Adipocyte (in vitro differentiated cells): ENCODE results near the gene CCDC158.
A peak's percentile ranks its signal among the peaks of the same experiment; 100 is the strongest.

Source experiments
- DNase-seq: peaks from one replicate; pipeline ENCODE4 v3.0.0-alpha.2; 2015; ENCODE audit warnings: low read depth
- H3K27me3 ChIP-seq: replicated peaks from 2 replicates; pipeline ENCODE4 v1.7.0; 2013; ENCODE audit warnings: mild to moderate bottlenecking, low read length, moderate library complexity; ENCODE audit not compliant: control insufficient read depth, insufficient read depth
- H3K36me3 ChIP-seq: 2 replicates; pipeline ENCODE4 v1.7.0; 2013; ENCODE audit warnings: low read length, mild to moderate bottlenecking, moderate library complexity; ENCODE audit not compliant: control insufficient read depth, insufficient read depth, severe bottlenecking
- H3K4me1 ChIP-seq: 2 replicates; pipeline ENCODE4 v1.7.0; 2013; ENCODE audit warnings: mild to moderate bottlenecking, low read length, moderate library complexity; ENCODE audit not compliant: control insufficient read depth, insufficient read depth
- H3K4me3 ChIP-seq: 2 replicates; pipeline ENCODE4 v1.7.0; 2013; ENCODE audit warnings: mild to moderate bottlenecking, low read length, moderate library complexity
- H3K9ac ChIP-seq: 2 replicates; pipeline ENCODE4 v1.7.0; 2013; ENCODE audit warnings: mild to moderate bottlenecking, low read length, moderate library complexity
- H3K9me3 ChIP-seq: 2 replicates; pipeline ENCODE4 v1.7.0; 2013; ENCODE audit warnings: mild to moderate bottlenecking, low read length, moderate library complexity; ENCODE audit not compliant: control insufficient read depth

The CCDC158 gene

GRCh38 chr4:76383001-76383400 lies 37.9 kb downstream of the CCDC158 start:
- no peak for DNase-seq
- no peak overlapping the region for H3K4me3 ChIP-seq
- peaks cover 11% of the 10 kb centered on the region for H3K4me1 ChIP-seq
- peaks cover 6% of the 10 kb centered on the region for H3K9me3 ChIP-seq
- H3K9ac ChIP-seq, result no peak overlapping the region
- no peaks in the 10 kb centered on the region for H3K36me3 ChIP-seq
- H3K27me3 ChIP-seq, result no peaks in the 10 kb centered on the region

- no peaks in the 10 kb centered on the region for H3K27me3 ChIP-seq
- H3K9me3 ChIP-seq, result peaks cover 6% of the 10 kb centered on the region
- DNase-seq, result no peak
- H3K4me1 ChIP-seq, result peaks cover 18% of the 10 kb centered on the region
- no peak overlapping the region for H3K4me3 ChIP-seq
- no peak overlapping the region for H3K9ac ChIP-seq
- no peaks in the 10 kb centered on the region for H3K36me3 ChIP-seq
Observed at GRCh38 chr4:76381986-76382385, 39.0 kb downstream of the CCDC158 start.

- H3K36me3 ChIP-seq, result no peaks in the 10 kb centered on the region
- no peak for DNase-seq
- peaks cover 6% of the 10 kb centered on the region for H3K9me3 ChIP-seq
- peaks cover 17% of the 10 kb centered on the region for H3K4me1 ChIP-seq
- no peak overlapping the region for H3K9ac ChIP-seq
- H3K4me3 ChIP-seq, result no peak overlapping the region
- no peaks in the 10 kb centered on the region for H3K27me3 ChIP-seq
Observed at GRCh38 chr4:76380561-76380960, 40.4 kb downstream of the CCDC158 start.

- H3K9ac ChIP-seq, result no peak overlapping the region
- peaks cover 34% of the 10 kb centered on the region for H3K4me1 ChIP-seq
- H3K36me3 ChIP-seq, result no peaks in the 10 kb centered on the region
- peaks cover 6% of the 10 kb centered on the region for H3K9me3 ChIP-seq
- peak overlapping the region; percentile 10 for H3K4me3 ChIP-seq
- H3K27me3 ChIP-seq, result no peaks in the 10 kb centered on the region
- peak; percentile 17 for DNase-seq
Observed at GRCh38 chr4:76377911-76378310, 43.0 kb downstream of the CCDC158 start.

GRCh38 chr4:76377481-76377901 lies 43.5 kb downstream of the CCDC158 start:
- peak overlapping the region; percentile 10 for H3K4me3 ChIP-seq
- peaks cover 6% of the 10 kb centered on the region for H3K9me3 ChIP-seq
- H3K27me3 ChIP-seq, result no peaks in the 10 kb centered on the region
- peaks cover 34% of the 10 kb centered on the region for H3K4me1 ChIP-seq
- peak overlapping the region; percentile 35 for H3K9ac ChIP-seq
- DNase-seq, result no peak
- H3K36me3 ChIP-seq, result no peaks in the 10 kb centered on the region

- Histone ChIP-seq H3K9me3 (peaks cover 6% of the 10 kb centered on the region), H3K4me1 (peaks cover 34% of the 10 kb centered on the region), H3K9ac (no peak overlapping the region), H3K27me3 (no peaks in the 10 kb centered on the region), H3K36me3 (no peaks in the 10 kb centered on the region), H3K4me3 (no peak overlapping the region)
- DNase-seq, result no peak
Observed at GRCh38 chr4:76376534-76376933, 44.4 kb downstream of the CCDC158 start.

- H3K4me3 ChIP-seq, result no peak overlapping the region
- no peak for DNase-seq
- H3K27me3 ChIP-seq, result no peaks in the 10 kb centered on the region
- H3K36me3 ChIP-seq, result no peaks in the 10 kb centered on the region
- H3K4me1 ChIP-seq, result peaks cover 34% of the 10 kb centered on the region
- H3K9me3 ChIP-seq, result peaks cover 5% of the 10 kb centered on the region
- H3K9ac ChIP-seq, result no peak overlapping the region
Observed at GRCh38 chr4:76375703-76376102, 45.2 kb downstream of the CCDC158 start.

- Histone ChIP-seq H3K4me3 (no peak overlapping the region), H3K27me3 (no peaks in the 10 kb centered on the region), H3K36me3 (no peaks in the 10 kb centered on the region), H3K9ac (peak overlapping the region; percentile 17), H3K4me1 (peaks cover 34% of the 10 kb centered on the region), H3K9me3 (no peaks in the 10 kb centered on the region)
- DNase-seq, result no peak
Observed at GRCh38 chr4:76374798-76375197, 46.1 kb downstream of the CCDC158 start.

GRCh38 chr4:76373919-76374552 lies 46.9 kb downstream of the CCDC158 start:
- peak; percentile 6 for DNase-seq
- Histone ChIP-seq H3K9me3 (no peaks in the 10 kb centered on the region), H3K4me3 (peak overlapping the region; percentile 21), H3K4me1 (peaks cover 34% of the 10 kb centered on the region), H3K9ac (no peak overlapping the region), H3K36me3 (no peaks in the 10 kb centered on the region), H3K27me3 (no peaks in the 10 kb centered on the region)

GRCh38 chr4:76366737-76367136 lies 54.2 kb downstream of the CCDC158 start:
- no peak for DNase-seq
- Histone ChIP-seq H3K36me3 (no peaks in the 10 kb centered on the region), H3K9ac (no peak overlapping the region), H3K4me1 (no peaks in the 10 kb centered on the region), H3K9me3 (no peaks in the 10 kb centered on the region), H3K4me3 (no peak overlapping the region), H3K27me3 (no peaks in the 10 kb centered on the region)

GRCh38 chr4:76365636-76366035 lies 55.3 kb downstream of the CCDC158 start:
- H3K9ac ChIP-seq, result no peak overlapping the region
- no peak for DNase-seq
- H3K4me3 ChIP-seq, result no peak overlapping the region

GRCh38 chr4:76364763-76365162 lies 56.2 kb downstream of the CCDC158 start:
- no peak overlapping the region for H3K4me3 ChIP-seq
- no peaks in the 10 kb centered on the region for H3K27me3 ChIP-seq
- DNase-seq, result no peak
- H3K9me3 ChIP-seq, result peaks cover 4% of the 10 kb centered on the region
- no peaks in the 10 kb centered on the region for H3K4me1 ChIP-seq
- H3K36me3 ChIP-seq, result no peaks in the 10 kb centered on the region
- no peak overlapping the region for H3K9ac ChIP-seq

More at GRCh38 chr4:76365636-76366035, 55.3 kb downstream of the CCDC158 start:
- Histone ChIP-seq H3K36me3 (no peaks in the 10 kb centered on the region), H3K27me3 (no peaks in the 10 kb centered on the region), H3K4me1 (no peaks in the 10 kb centered on the region), H3K9me3 (no peaks in the 10 kb centered on the region)
